GM12892 (cell line): Measurements from ENCODE around the gene SOX4.

Experiments
- DNase-seq: peaks from one replicate; pipeline ENCODE4 v3.0.0; 2011; ENCODE audit not compliant: insufficient read length
- FAIRE-seq: peaks from 2 replicates; lab custom pipeline; 2011; peaks lifted over from hg19 to GRCh38; lab: Jason Lieb, UNC
- POLR2A ChIP-seq: IDR thresholded peaks from 2 replicates; pipeline ENCODE4 v1.6.1; 2011; ENCODE audit warnings: low read depth, low read length, control low read depth
- POLR2AphosphoS5 ChIP-seq: IDR thresholded peaks from 2 replicates; pipeline ENCODE4 v1.6.1; 2011; ENCODE audit warnings: low read depth, low read length, control low read depth
- TAF1 ChIP-seq: IDR thresholded peaks from 2 replicates; pipeline ENCODE4 v1.6.1; 2011; ENCODE audit warnings: low read depth, mild to moderate bottlenecking, control low read depth, low read length, borderline replicate concordance

SOX4 gene

GRCh38 chr6:21616005-21616404, 22.5 kb downstream of the SOX4 start:
- TF ChIP-seq POLR2A = no peak
- TF ChIP-seq TAF1 = no peak
- DNase-seq = no peak
- no peak for FAIRE-seq

GRCh38 chr6:21625642-21626041, 32.1 kb downstream of the SOX4 start:
- DNase-seq (no peak), FAIRE-seq (no peak)
- TF ChIP-seq POLR2AphosphoS5 = no peak
- TF ChIP-seq TAF1 = no peak
- TF ChIP-seq POLR2A = no peak

GRCh38 chr6:21626756-21627155, 33.2 kb downstream of the SOX4 start:
- FAIRE-seq = no peak
- no peak for TF ChIP-seq POLR2AphosphoS5
- no peak for TF ChIP-seq TAF1
- no peak for TF ChIP-seq POLR2A

GRCh38 chr6:21628160-21628559, 34.6 kb downstream of the SOX4 start:
- TF ChIP-seq POLR2AphosphoS5 = no peak
- no peak for TF ChIP-seq TAF1
- TF ChIP-seq POLR2A = no peak
- DNase-seq (no peak), FAIRE-seq (no peak)

More at GRCh38 chr6:21626756-21627155, 33.2 kb downstream of the SOX4 start:
- DNase-seq = no peak

GRCh38 chr6:21633511-21634109, 40.1 kb downstream of the SOX4 start:
- no peak for DNase-seq
- FAIRE-seq = no peak
- TF ChIP-seq TAF1 (no peak), POLR2AphosphoS5 (no peak), POLR2A (no peak)

GRCh38 chr6:21634582-21634981, 41.0 kb downstream of the SOX4 start:
- no peak for TF ChIP-seq TAF1
- no peak for FAIRE-seq
- no peak for DNase-seq

GRCh38 chr6:21636876-21637275, 43.3 kb downstream of the SOX4 start:
- TF ChIP-seq POLR2AphosphoS5 (no peak), TAF1 (no peak), POLR2A (no peak)
- no peak for FAIRE-seq
- no peak for DNase-seq

GRCh38 chr6:21639316-21639715, 45.8 kb downstream of the SOX4 start:
- FAIRE-seq (no peak), DNase-seq (no peak)
- no peak for TF ChIP-seq POLR2AphosphoS5
- TF ChIP-seq TAF1 = no peak
- no peak for TF ChIP-seq POLR2A
